Measurements from ENCODE around the gene SGMS1. TPM values are rescaled to one million over a fixed set of nuclear protein-coding genes. Genes with fewer than 3 reads are reported as not detected.
"Not testable (repeated sequence)": the region's sequence is repeated elsewhere in the genome, so short reads cannot be mapped to it uniquely, and the experiment has no call there.

Gene SGMS1
- 10 to 100 TPM; 42.9 to 61.0 (median 58.0) TPM for polyA plus RNA-seq (ENCODE audit: insufficient read length in 4 of 4)

GRCh38 chr10:50623663-50624412, at the start of gene SGMS1:
TSS of gene SGMS1 (minus strand) at chr10:50623956. CDS start at chr10:50344114, 279,842 bp downstream.
- DNase-seq (ENCODE audit: low read depth in 4 of 4, low spot score in 3 of 4), result peak in 3 of 4 donors; percentile 64 to 77 (median 76)

DNA sequence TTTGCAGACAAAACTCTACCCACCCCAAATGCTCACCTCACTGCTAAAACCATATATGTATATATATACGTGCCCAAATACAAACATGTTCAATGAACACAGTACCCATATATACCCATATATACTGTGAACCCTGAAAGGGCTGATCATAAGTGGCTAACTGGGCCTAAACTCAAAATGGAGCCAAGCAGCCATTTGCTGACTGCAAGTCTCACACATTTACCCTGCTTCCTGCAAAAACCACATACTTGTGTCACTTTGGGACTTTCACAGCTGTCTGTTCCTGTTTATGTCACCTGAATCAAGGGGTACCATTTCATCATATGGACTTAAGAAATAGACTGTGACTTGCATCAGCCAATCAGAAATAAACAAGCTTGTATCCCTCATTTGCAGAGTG, 48.4 kb upstream of the SGMS1 start:
- not testable (repeated sequence) for DNase-seq (ENCODE audit: low read depth in 4 of 4, low spot score in 3 of 4)

DNA sequence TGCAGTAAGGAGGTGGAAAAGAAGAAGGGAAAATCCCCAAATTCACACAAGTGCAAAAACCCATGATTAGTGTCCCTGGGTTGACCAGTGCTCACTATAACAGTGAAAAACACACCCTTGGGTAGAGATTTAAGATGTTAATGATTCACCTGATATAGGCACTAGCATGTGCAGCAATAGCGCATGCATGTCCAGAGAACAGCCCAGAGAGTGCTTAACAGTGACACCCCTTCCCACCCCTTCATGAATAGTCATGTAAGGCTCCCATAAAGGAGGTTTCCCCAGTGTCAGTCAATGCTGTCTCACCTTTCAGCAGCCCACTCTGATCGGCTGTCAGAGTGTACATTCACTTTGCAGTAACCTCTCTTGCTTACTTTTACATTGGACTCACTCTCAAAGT, 47.9 kb upstream of the SGMS1 start:
- DNase-seq (ENCODE audit: low read depth in 4 of 4, low spot score in 3 of 4), result not testable (repeated sequence)

DNA sequence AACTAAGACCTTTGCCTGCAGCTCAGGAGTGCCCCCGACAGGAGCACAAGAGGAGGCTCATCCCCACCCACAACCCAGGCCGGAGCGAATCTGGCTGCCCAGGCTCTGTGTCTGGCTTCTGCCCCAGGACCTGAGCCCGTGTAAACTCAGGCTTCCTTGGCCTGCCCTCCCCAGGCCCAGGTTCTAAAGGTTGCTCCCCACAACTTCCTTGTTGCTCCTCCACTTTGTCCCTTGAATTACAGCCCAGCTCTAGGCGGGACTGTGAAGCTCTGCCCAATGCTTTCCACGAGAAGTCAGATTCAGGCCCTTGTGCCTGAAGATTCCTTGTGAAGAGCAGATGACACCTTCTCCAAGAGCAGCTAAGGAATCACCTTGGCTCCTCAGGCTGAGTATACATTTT, 46.2 kb upstream of the SGMS1 start:
- DNase-seq (ENCODE audit: low read depth in 4 of 4, low spot score in 3 of 4), result not testable (repeated sequence)

- DNase-seq (ENCODE audit: low read depth in 4 of 4, low spot score in 3 of 4), result not testable (repeated sequence)
Measured at GRCh38 chr10:50667353-50667752, 43.6 kb upstream of the SGMS1 start.

DNA sequence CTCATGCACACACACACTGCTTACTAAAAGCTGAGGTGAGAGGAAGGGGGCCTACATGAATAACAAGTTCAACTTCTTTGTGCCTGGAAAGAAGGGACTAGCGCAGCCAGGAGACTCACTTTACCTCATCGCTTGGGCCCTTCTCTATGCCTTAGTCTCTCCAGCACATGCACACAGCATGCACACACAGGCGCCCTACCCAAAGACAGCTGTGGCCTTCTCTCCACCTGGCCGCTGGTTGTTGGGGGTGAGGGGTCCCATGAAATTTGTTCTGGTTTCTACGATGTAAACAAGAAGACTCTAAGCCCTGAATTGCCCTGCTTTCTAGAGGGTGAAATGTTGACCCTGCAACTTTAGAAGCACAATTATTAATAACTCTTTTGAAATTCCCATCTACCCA, 38.7 kb upstream of the SGMS1 start:
- not testable (repeated sequence) for DNase-seq (ENCODE audit: low read depth in 4 of 4, low spot score in 3 of 4)

DNA sequence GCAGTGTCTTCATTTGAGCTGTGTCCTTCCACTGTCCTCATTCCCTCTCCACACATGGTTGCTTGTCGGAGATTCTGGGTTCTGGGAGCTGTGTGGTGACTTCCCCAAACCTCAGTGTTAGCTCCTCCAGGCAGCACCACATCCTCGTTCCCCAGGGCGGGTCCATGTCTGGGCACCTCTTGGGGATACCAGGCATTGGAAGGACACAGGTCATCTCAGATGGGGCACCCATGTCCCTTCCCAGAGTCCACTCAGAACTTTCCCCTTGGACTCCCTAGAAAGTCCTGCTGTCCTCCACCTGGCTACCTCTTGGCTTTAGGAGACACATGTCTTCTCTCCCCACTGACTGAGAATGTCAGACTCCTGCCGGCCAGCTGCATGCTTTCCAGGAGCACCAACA, 37.8 kb upstream of the SGMS1 start:
- not testable (repeated sequence) for DNase-seq (ENCODE audit: low read depth in 4 of 4, low spot score in 3 of 4)

DNA sequence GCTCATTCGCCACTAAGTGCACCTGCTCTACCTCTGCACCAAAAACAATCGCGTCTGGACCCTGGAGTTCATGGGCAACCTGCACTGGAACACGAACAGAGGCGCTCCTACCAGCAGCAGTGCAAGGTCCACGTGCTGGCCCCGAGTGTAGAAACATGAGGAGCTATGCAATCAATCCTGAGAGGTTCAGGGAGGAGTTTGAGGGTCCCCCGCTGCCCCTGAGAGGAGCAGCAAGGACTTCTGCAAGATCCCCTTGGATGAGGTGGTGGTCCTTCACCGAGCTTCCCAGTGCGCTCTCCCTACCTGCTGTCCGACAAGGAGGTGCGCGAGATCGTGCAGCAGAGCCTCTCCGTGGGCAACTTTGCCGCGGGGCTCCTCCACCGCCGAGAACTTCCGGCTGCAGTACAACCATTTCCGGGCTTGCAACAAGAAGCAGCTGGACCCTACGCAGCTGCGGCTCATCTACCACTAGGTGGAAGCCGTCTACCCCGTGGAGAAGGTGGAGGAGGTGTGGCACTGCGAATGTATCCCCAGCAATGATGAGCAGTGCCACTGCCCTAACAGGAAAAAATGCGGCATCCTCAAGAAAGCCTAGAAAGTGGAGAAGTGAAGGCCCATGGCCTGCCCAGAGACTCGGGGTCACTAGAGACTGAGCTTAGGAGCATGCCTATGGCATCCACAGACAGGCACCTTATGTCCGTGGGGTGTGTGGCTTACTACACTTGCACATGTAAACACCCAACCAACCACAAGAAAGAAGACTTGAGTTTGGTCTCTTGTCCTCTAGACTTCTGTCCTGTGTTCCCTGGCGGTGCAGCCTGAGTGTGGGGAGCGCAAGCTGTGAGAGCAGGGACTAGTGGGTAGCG, 36.3 kb upstream of the SGMS1 start:
- not testable (repeated sequence) for DNase-seq (ENCODE audit: low read depth in 4 of 4, low spot score in 3 of 4)

DNA sequence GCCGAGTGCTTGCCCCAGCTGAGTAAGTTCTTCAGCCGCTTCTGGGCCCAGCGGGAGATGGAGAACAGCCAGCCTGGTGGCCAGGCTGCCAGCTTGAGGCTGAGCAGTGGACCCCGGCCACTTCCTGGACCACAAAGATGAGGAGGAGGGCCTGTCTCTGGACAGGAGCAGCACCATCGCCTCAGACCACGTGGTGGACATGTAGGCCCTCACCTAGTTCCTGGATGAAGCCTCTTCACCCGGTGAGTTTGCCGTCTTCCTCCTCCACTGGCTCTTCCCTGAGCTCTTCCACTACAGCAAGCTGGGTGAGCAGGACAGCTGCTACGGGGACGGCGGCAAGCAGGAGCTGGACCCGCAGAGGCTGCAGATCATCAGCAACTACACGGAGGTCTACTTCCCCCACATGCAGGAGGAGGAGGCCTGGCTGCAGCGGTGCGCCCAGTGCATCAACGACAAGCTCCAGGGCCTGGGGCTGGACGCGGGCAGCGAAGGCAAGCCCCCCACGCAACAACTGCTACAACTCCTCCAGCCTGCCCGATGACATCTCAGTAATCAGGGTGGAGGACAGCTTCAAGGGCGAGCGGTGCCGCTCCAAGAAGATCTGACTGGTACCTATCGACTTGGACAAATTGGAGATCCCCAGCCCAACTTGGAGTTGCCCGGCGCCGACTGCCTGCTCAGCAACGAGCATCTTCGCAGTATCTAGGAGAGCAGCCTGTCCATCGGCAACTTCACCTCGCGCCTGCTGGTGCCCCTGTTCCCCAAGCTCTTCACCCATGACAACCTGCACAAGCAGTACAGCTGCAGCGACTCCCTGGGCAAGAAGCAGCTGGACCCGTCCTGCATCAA, 35.5 kb upstream of the SGMS1 start:
- not testable (repeated sequence) for DNase-seq (ENCODE audit: low read depth in 4 of 4, low spot score in 3 of 4)

GRCh38 chr10:50658165-50658564, 34.4 kb upstream of the SGMS1 start:
- DNase-seq (ENCODE audit: low read depth in 4 of 4, low spot score in 3 of 4), result no peak

- DNase-seq (ENCODE audit: low read depth in 4 of 4, low spot score in 3 of 4), result no peak
Measured at GRCh38 chr10:50653758-50654157, 30.0 kb upstream of the SGMS1 start.

GRCh38 chr10:50653142-50653541, 29.4 kb upstream of the SGMS1 start:
- DNase-seq (ENCODE audit: low read depth in 4 of 4, low spot score in 3 of 4), result no peak

GRCh38 chr10:50651808-50652207, 28.1 kb upstream of the SGMS1 start:
- no peak for DNase-seq (ENCODE audit: low read depth in 4 of 4, low spot score in 3 of 4)

- DNase-seq (ENCODE audit: low read depth in 4 of 4, low spot score in 3 of 4), result no peak
Measured at GRCh38 chr10:50650481-50650880, 26.7 kb upstream of the SGMS1 start.

DNA sequence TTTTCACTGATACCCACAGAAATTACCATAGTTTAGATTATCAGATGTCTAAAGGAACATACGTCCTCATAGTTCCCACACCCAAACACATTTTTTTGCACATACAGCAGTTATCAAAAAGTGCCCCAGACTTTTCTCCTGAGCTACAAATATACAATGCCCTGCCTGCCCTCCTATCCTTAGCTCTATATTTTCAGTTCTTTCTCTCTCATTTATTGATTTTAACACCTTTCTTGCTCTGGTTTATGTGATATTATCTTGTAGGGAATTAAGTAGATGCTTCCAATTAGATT, 25.1 kb upstream of the SGMS1 start:
- DNase-seq (ENCODE audit: low read depth in 4 of 4, low spot score in 3 of 4), result no peak

DNA sequence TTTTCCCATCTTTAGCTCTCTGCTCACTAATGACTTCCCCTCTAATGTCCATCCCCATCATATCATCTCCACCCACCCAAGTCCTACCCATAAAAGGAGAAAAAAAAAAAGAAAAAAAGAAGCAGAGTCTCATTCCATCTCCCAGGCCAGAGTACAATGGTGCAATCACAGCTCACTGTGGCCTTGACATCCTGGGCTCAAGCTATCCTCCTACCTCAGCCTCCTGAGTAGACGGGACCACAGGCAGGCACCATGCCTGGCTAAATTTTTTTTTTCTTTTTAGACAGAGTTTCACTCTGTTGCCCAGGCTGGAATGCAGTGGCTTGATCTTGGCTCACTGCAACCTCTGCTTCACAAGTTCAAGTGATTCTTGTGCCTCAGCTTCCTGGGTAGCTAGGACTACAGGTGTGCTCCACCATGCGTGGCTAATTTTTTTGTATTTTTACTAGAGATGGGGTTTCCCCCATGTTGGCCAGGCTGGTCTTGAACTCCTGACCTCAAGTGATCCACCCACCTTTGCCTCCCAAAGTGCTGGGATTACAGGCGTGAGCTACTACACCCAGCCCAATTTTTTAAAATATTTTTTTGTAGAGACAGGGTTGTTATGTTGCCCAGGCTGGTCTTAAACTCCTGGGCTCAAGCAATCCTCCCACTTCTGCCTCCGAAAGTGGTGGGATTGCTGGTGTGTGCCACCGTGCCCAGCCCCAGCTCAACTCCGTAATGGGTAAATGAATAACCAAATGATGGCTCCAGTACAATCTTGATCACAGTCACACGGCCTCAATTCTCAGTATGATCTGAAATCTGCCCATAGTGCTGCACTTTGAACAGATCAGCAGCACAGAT, 24.6 kb upstream of the SGMS1 start:
- DNase-seq (ENCODE audit: low read depth in 4 of 4, low spot score in 3 of 4), result no peak

DNA sequence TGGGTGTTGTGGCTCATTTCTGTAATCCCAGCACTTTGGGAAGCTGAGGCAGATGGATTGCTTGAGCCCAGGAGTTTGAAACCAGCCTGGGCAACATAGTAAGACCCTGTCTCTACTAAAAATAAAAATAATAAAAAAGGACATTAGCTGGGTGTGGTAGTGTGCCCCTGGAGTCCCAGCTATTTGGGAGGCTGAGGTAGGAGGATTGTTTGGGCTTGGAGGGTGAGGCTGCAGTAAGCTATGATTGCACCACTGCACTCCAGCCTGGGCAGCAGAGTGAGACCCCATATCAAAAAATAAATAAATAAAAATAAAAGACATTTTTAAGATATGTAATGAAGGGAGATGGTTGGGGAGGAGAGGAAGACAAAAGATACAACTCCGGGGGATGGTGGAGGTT, 23.6 kb upstream of the SGMS1 start:
- not testable (repeated sequence) for DNase-seq (ENCODE audit: low read depth in 4 of 4, low spot score in 3 of 4)

GRCh38 chr10:50645236-50645635, 21.5 kb upstream of the SGMS1 start:
- no peak for DNase-seq (ENCODE audit: low read depth in 4 of 4, low spot score in 3 of 4)

DNA sequence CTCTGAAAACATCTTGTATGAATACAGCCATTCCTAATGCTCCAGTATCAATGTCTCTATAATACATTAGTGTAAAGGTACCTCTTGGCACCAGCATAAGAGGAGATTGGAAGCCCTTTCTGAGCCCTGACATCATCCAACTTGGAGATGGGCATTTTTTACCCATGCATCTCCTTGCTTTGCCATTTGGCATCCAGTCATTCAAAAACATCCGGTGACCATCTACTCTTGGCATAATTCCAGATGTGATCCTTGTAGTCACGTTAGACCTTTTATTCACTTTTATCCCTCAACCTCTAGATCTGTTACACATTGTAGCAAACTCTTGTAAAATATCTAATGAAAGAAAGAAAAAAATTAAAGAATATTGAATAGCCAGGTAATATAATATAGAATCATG, 17.9 kb upstream of the SGMS1 start:
- no peak for DNase-seq (ENCODE audit: low read depth in 4 of 4, low spot score in 3 of 4)

DNA sequence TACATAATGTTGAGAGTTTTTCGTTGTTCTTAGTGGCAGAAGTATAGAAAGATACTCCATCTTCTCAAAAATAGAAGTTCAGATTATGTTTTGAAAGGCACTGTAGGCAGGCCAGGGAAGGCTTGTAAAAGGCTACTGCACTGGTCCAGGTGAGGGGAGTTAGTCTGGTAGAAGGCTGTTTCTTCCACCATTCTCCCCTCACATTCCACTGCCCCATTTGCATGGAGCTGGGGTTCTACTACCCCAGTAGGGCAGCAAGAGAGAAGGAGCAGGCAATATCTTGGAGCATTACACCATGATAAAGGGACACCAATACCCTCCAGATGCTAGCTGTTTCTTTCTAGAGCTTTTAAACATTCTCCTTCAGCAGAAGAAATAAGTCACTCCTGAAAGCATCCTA, 16.5 kb upstream of the SGMS1 start:
- DNase-seq (ENCODE audit: low read depth in 4 of 4, low spot score in 3 of 4), result no peak

Measured in left renal pelvis (tissue), 4 donors.